GM12878 (cell line): Measurements from ENCODE around the gene TOMM20. TPM values are rescaled to one million over a fixed set of nuclear protein-coding genes. Genes with fewer than 3 reads are reported as not detected.

Experiments used
- ATAC-seq: fragments of 200-7000 bp; cut with Tn5 transposase; 3 replicates; pipeline ENCODE4 v1.9.1; 2020; ENCODE audit warnings: mild to moderate bottlenecking, moderate library complexity
- BruUV-seq: library from RNA; stranded (reverse); fragments of 400-500 nt; replicated peaks from 2 replicates; lab custom pipeline; 2021; lab: Mats Ljungman, UMichigan
- CTCF ChIA-PET: fragments of 300-600 bp; sonication (Branson Sonifier 250); formaldehyde crosslinking; extraction: SDS; loops from one replicate; lab custom pipeline; 2021; ENCODE audit warnings: inconsistent platforms; lab: Yijun Ruan, JAX
- POLR2A ChIA-PET: fragments of 350-600 bp; formaldehyde crosslinking; extraction: SDS; loops from one replicate; lab custom pipeline; 2021; ENCODE audit warnings: inconsistent platforms; lab: Charles Lee
- RAD21 ChIA-PET: fragments of 300-600 bp; sonication (Branson Sonifier 250); formaldehyde crosslinking; loops from one replicate; lab custom pipeline; 2023; ENCODE audit warnings: antibody characterized with exemption; ENCODE audit not compliant: unreplicated experiment; lab: Charles Lee
- SMC1A ChIA-PET: fragments of 300-600 bp; sonication (Branson Sonifier 250); formaldehyde crosslinking; loops from one replicate; lab custom pipeline; 2023; ENCODE audit not compliant: unreplicated experiment, uncharacterized antibody; lab: Charles Lee
- DNase-seq: peaks from one replicate; pipeline ENCODE4 v3.0.0-alpha.2; 2011; ENCODE audit warnings: low read depth, low spot score
- FAIRE-seq: peaks from 3 replicates; lab custom pipeline; 2011; peaks lifted over from hg19 to GRCh38; lab: Jason Lieb, UNC
- H2AFZ ChIP-seq: 2 replicates; pipeline ENCODE4 v1.6.0; 2011; ENCODE audit warnings: low read depth, low read length, control low read depth; ENCODE audit not compliant: control insufficient read depth
- H3K27ac ChIP-seq: 2 replicates; pipeline ENCODE4 v1.5.1; 2011; ENCODE audit warnings: control low read depth; ENCODE audit not compliant: control insufficient read depth, insufficient read depth
- H3K27me3 ChIP-seq, 2 experiments: replicated peaks in 1 of 2; 2 replicates each; pipeline versions ENCODE4 v1.6.0 to v1.6.1; 2011; ENCODE audit warnings: low read length in 1 of 2; ENCODE audit not compliant: control insufficient read depth in 2 of 2, insufficient read depth in 2 of 2
- H3K36me3 ChIP-seq, 2 experiments: 2 replicates each; pipeline ENCODE4 v1.5.1; 2011; ENCODE audit warnings: low read length in 1 of 2; ENCODE audit not compliant: control insufficient read depth in 2 of 2, insufficient read depth in 2 of 2
- H3K4me1 ChIP-seq: 2 replicates; pipeline ENCODE4 v1.6.1; 2011; ENCODE audit warnings: mild to moderate bottlenecking, low read length, moderate library complexity, mixed read lengths; ENCODE audit not compliant: control insufficient read depth, insufficient read depth
- H3K4me2 ChIP-seq: 2 replicates; pipeline ENCODE4 v1.6.0; 2011; ENCODE audit warnings: control low read depth; ENCODE audit not compliant: control insufficient read depth, insufficient read depth
- H3K4me3 ChIP-seq: fragments of 200-600 bp; sonication (generic); 2 replicates; pipeline ENCODE4 v1.5.1; 2016
- H3K79me2 ChIP-seq: 2 replicates; pipeline ENCODE4 v1.6.0; 2011; ENCODE audit warnings: low read length; ENCODE audit not compliant: control insufficient read depth, insufficient read depth
- H3K9ac ChIP-seq: 2 replicates; pipeline ENCODE4 v1.8.0; 2011; ENCODE audit warnings: low read length, control low read depth, mixed read lengths; ENCODE audit not compliant: control insufficient read depth, insufficient read depth
- H3K9me3 ChIP-seq: replicated peaks from 3 replicates; pipeline ENCODE4 v1.5.1; 2011; ENCODE audit warnings: mild to moderate bottlenecking, low read length; ENCODE audit not compliant: control insufficient read depth, insufficient read depth
- H4K20me1 ChIP-seq: 2 replicates; pipeline ENCODE4 v1.6.0; 2011; ENCODE audit not compliant: control insufficient read depth, insufficient read depth
- ATF7 ChIP-seq: fragments of 450-650 bp; IDR thresholded peaks from 2 replicates; pipeline ENCODE4 v1.6.1; 2016; ENCODE audit warnings: low read depth, mild to moderate bottlenecking
- BHLHE40 ChIP-seq, 2 experiments: fragments of 450-650 bp in 1 of 2; IDR thresholded peaks; 2 replicates each; pipeline ENCODE4 v1.6.1; 2011 to 2017; ENCODE audit warnings: low read depth in 2 of 2, borderline replicate concordance in 1 of 2, improper control_type of control experiment in 1 of 2, low read length in 1 of 2, mild to moderate bottlenecking in 1 of 2
- BRCA1 ChIP-seq: IDR thresholded peaks from 2 replicates; pipeline ENCODE4 v1.6.1; 2011; ENCODE audit warnings: low read depth, low read length, improper control_type of control experiment
- CHD4 ChIP-seq: fragments of 200-600 bp; sonication (generic); IDR thresholded peaks from 2 replicates; pipeline ENCODE4 v1.6.1; 2016; ENCODE audit warnings: mild to moderate bottlenecking
- CUX1 ChIP-seq: IDR thresholded peaks from 2 replicates; pipeline ENCODE4 v1.6.1; 2012; ENCODE audit warnings: improper control_type of control experiment, low read depth, low read length; ENCODE audit not compliant: insufficient replicate concordance
- FOS ChIP-seq: IDR thresholded peaks from 3 replicates; pipeline ENCODE4 v1.6.1; 2011; ENCODE audit warnings: borderline replicate concordance; ENCODE audit not compliant: insufficient read length; ENCODE audit errors: extremely low read depth
- FOXK2 ChIP-seq: fragments of 450-650 bp; IDR thresholded peaks from 2 replicates; pipeline ENCODE4 v1.6.1; 2017; ENCODE audit warnings: mild to moderate bottlenecking, moderate library complexity
- IRF4 ChIP-seq: IDR thresholded peaks from 2 replicates; pipeline ENCODE4 v1.6.1; 2011; ENCODE audit warnings: low read depth, low read length
- KAT2A ChIP-seq: conservative IDR thresholded peaks from 2 replicates; pipeline ENCODE4 v1.6.1; 2011; ENCODE audit warnings: low read depth, low read length; ENCODE audit not compliant: control insufficient read depth
- KDM1A ChIP-seq: fragments of 200-600 bp; sonication (generic); IDR thresholded peaks from 2 replicates; pipeline ENCODE4 v1.6.1; 2016; ENCODE audit warnings: borderline replicate concordance
- NFIC ChIP-seq: IDR thresholded peaks from 2 replicates; pipeline ENCODE4 v1.6.1; 2012; ENCODE audit warnings: low read depth, mild to moderate bottlenecking, inconsistent platforms, low read length, moderate library complexity
- SPI1 ChIP-seq: IDR thresholded peaks from 2 replicates; pipeline ENCODE4 v1.6.1; 2011; ENCODE audit warnings: low read depth, mild to moderate bottlenecking, low read length, moderate library complexity, borderline replicate concordance; ENCODE audit not compliant: insufficient read depth
- TAF1 ChIP-seq: IDR thresholded peaks from 2 replicates; pipeline ENCODE4 v1.6.1; 2011; ENCODE audit warnings: mild to moderate bottlenecking, low read depth, low read length, borderline replicate concordance
- TBL1XR1 ChIP-seq: IDR thresholded peaks from 2 replicates; pipeline ENCODE4 v1.6.1; 2012; ENCODE audit warnings: low read depth, low read length, improper control_type of control experiment
- ZNF24 ChIP-seq: fragments of 450-650 bp; IDR thresholded peaks from 2 replicates; pipeline ENCODE4 v1.6.1; 2017; ENCODE audit warnings: antibody characterized with exemption, mild to moderate bottlenecking
- WGBS: methylation state at CpG from one replicate; pipeline ENCODE4 v1.1.6; 2016; ENCODE audit warnings: low lambda C conversion rate; ENCODE audit not compliant: insufficient replicate concordance, insufficient coverage; ENCODE audit errors: missing lambda C conversion rate; 5-methylcytosine and 5-hydroxymethylcytosine counted together
- in situ Hi-C: fragments of 300-500 bp; cut with MboI; formaldehyde crosslinking; loops from 9 replicates; pipeline ENCODE4 v1.14.3; 2018; ENCODE audit warnings: mixed read lengths
- intact Hi-C: fragments of 100-400 bp; cut with micrococcal nuclease; formaldehyde crosslinking; loops from one replicate; pipeline ENCODE4 v1.14.2; 2022; ENCODE audit not compliant: unreplicated experiment
- polyA plus RNA-seq, 11 experiments: library from polyadenylated mRNA; depleted of rRNA in 4 of 11; unstranded in 6 of 11; stranded (reverse) in 5 of 11; fragments of >200 nt; fragmentation: Nextera tagmentation in 4 of 11; fragmentation: Illumina TruSeq in 1 of 11; extraction: Ambion mirVana in 4 of 11; extraction: Trizol in 1 of 11; gene quantifications; 1 replicate in 1 of 11; 2 replicates in 10 of 11; pipeline versions ENCODE4 v1.2.1 to v1.2.3, GENCODE V29; 2011 to 2016; ENCODE audit warnings: inconsistent platforms in 2 of 11, missing spikeins in 2 of 11, low read depth in 1 of 11
- total RNA-seq, 4 experiments: library from RNA; depleted of rRNA in 3 of 4; stranded (reverse); fragments of >200 nt in 3 of 4; fragmentation: Illumina TruSeq in 1 of 4; extraction: Trizol in 1 of 4; gene quantifications; 2 replicates each; pipeline versions ENCODE4 v1.2.1 to v1.2.3, GENCODE V29; 2013 to 2021

TOMM20 gene
- total and polyA plus RNA-seq, 10 of the 15 experiments (the other 5 are each of a cell fraction or from before 2014, with no cell fraction given), result 39.8 to 138 (median 70.1) TPM

DNA sequence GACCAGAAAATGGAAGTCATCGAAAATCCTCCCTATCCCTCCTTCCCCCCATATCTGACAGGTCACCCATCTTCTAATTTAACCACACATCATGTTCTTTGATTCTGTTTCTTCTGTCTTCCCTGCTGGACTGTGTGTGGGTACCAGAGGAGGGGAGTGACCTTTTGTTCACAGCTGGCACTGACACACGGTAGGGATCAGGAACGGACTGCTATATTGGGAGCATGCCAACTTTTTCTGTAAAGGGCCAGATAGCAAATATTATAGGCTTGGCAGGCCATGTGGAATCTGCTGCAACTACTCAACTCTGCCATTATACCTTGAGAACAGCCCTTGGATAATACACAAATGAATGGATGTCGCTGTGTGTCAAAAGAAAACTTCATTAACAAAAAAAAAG lies 7.5 kb upstream of the TOMM20 start (continued):
- TF ChIP-seq ATF7 (no peak), IRF4 (no peak), BRCA1 (no peak), FOXK2 (no peak)

- no peak overlapping the region for H3K9ac ChIP-seq
- RAD21 ChIA-PET, result no interaction called here
- no peak overlapping the region for H2AFZ ChIP-seq
- H3K79me2 ChIP-seq, result no peaks in the 10 kb centered on the region
- SMC1A ChIA-PET, result interaction anchor here (2.7 kb wide), 1 partner anchor 12 kb away, joined by 9 read pairs; no protein-coding TSS in a partner anchor
- TF ChIP-seq BHLHE40 (IDR thresholded peaks at IDR 0.05; ENCODE audit: borderline replicate concordance in 1 of 2, low read depth in 2 of 2, low read length in 1 of 2) (no peak), TBL1XR1 (no peak), FOS (no peak), TAF1 (no peak), NFIC (no peak), KDM1A (no peak), ZNF24 (no peak), SPI1 (no peak), KAT2A (no peak), CHD4 (no peak), CUX1 (no peak)
- 98% methylated on average over 12 of the region's 12 CpGs for WGBS
- in situ Hi-C loops (no loop called here), intact Hi-C loops (no loop called here)
- no peak for FAIRE-seq
- ATAC-seq, result no peak
- POLR2A ChIA-PET, result interaction anchor here (0.7 kb wide), 1 partner anchor 10 kb away, joined by 5 read pairs; no protein-coding TSS in a partner anchor
- 0 out of 2 replicates have a peak, but pooled peaks cover under 1% of the 10 kb centered on the region for H3K4me1 ChIP-seq
- no TSS peak for BruUV-seq
- H3K4me2 ChIP-seq, result no peak overlapping the region
- H3K9me3 ChIP-seq, result no peaks in the 10 kb centered on the region
- H4K20me1 ChIP-seq, result no peaks in the 10 kb centered on the region
- CTCF ChIA-PET, result no interaction called here
- peaks cover 18 to 38% of the 10 kb centered on the region in 2 experiments for H3K36me3 ChIP-seq
- H3K4me3 ChIP-seq, result no peak overlapping the region
- DNase-seq, result no peak
- no peak overlapping the region for H3K27ac ChIP-seq
- no peaks in the 10 kb centered on the region for H3K27me3 ChIP-seq
These were observed 5.5 kb upstream of the TOMM20 start for GRCh38 chr1:235134171-235134570.
